ENCODE measurements around the gene BRWD1.

- TF ChIP-seq POLR2A (IDR thresholded peaks at IDR 0.05; ENCODE audit: low read depth, low read length) (no peak), POLR2AphosphoS5 (IDR thresholded peaks at IDR 0.05; ENCODE audit: low read depth, low read length) (no peak), TAF1 (IDR thresholded peaks at IDR 0.05; ENCODE audit: borderline replicate concordance, low read depth, low read length) (no peak)
Measured at GRCh38 chr21:39204134-39204533, 109.3 kb downstream of the BRWD1 start.

Measured in GM12892 (cell line).